Ovary (tissue), 3 donors: Measurements from ENCODE around the gene EPB41L2.

ENCODE experiments used
- CTCF ChIP-seq, 3 donors: fragments of 450-650 bp in 2 of 3; fragments of 200-600 bp in 1 of 3; IDR thresholded peaks; one replicate each; pipeline versions ENCODE4 v1.5.1 to v1.8.0; 2016 to 2022; ENCODE audit warnings: antibody characterized with exemption in 3 of 3, mild to moderate bottlenecking in 1 of 3
- EP300 ChIP-seq: sonication (generic); formaldehyde crosslinking; IDR thresholded peaks from one replicate; pipeline ENCODE4 v1.6.1; 2017; ENCODE audit warnings: antibody characterized with exemption
- POLR2A ChIP-seq: fragments of 450-650 bp; IDR thresholded peaks from one replicate; pipeline ENCODE4 v1.6.1; 2017; ENCODE audit warnings: antibody characterized with exemption, mild to moderate bottlenecking, moderate library complexity
- donor health status: DM: no; HTN: no; CAD: no.

- TF ChIP-seq POLR2A (no peak), CTCF (IDR thresholded peaks at IDR 0.05) (no peak), EP300 (no peak)
Observed at GRCh38 chr6:130971504-130971903, 91.5 kb downstream of the EPB41L2 start.
